ENCODE measurements around the gene REPIN1.

DNA sequence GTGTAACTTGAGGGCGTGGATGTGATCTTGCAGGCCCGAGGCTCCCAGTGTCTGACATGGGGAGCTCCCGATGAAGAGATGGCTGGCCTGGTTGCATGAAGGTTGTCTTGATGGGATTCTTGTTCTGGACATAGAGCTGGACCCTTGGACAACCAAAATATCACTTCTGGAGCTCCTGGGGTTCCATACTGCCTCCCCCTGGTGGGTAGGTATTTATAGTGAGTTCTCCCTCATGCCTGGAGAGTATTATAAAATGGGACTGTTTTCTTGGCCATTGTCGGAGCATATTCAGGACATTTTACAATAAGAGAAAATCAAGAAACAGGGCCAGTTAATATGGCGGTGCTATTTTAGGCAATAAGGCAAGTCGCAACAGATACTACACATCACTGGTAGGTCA lies 49.2 kb downstream of the REPIN1 start:
- TF ChIP-seq POLR2AphosphoS5 (IDR thresholded peaks at IDR 0.05) (no peak), CTCF (IDR thresholded peaks at IDR 0.05) (no peak), POLR2A (IDR thresholded peaks at IDR 0.05; ENCODE audit: low read depth) (no peak), EP300 (IDR thresholded peaks at IDR 0.05) (no peak)
